Right lobe of liver (tissue), 4 donors: ENCODE results near the gene POLR2H.
A peak's percentile ranks its signal among the peaks of the same experiment; 100 is the strongest.

Source experiments
- POLR2A ChIP-seq: fragments of 450-650 bp; IDR thresholded peaks from one replicate; pipeline ENCODE4 v1.6.1; 2017; ENCODE audit warnings: antibody characterized with exemption, mild to moderate bottlenecking
- TF ChIP-seq, protein P1 (sequence below), 4 donors: fragments of 200-600 bp in 3 of 4; fragments of 450-650 bp in 1 of 4; IDR thresholded peaks; one replicate each; pipeline versions ENCODE4 v1.5.1 to v1.8.0; 2016 to 2022; ENCODE audit warnings: antibody characterized with exemption in 4 of 4, mild to moderate bottlenecking in 2 of 4
- donor health status: DM: no; HTN: no; CAD: no.
- donor health status: DM: no; HTN: no; CAD: no.
- donor health status: DM: no; HTN: yes; CAD: no.

DNA sequence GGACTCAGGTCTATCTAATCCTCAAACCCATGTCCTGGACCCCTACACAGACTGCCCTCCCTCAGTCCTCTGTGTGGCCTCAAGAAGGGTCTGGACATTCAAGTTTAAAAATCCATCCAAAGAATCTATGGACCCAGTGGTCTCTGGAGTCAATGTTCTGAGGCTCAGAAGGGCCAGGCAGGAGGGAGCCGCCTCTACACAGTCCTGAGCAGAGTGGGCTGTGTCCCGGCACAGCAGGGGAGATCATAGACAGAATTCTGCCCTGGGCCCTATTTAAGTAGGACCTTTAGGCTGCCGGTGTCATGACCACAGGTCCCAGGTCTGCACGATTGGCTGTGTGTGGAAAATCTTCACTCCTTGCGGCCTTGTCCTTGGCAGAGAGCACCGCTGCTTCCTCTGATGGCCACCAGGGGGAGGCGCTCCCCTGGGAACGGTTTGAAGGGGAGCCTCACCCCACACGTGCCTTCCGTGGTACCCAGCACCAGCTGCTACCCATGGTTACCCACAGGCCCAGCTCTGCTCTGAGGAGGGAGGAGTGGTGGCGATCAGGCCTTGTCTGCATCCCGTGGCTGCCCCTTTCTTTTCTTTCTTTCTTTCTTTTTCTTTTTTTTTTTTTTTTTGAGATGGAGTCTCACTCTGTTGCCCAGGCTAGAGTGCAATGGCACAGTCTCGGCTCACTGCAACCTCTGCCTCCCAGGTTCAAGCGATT lies 56.3 kb downstream of the POLR2H start:
- TF ChIP-seq, protein P1, sequence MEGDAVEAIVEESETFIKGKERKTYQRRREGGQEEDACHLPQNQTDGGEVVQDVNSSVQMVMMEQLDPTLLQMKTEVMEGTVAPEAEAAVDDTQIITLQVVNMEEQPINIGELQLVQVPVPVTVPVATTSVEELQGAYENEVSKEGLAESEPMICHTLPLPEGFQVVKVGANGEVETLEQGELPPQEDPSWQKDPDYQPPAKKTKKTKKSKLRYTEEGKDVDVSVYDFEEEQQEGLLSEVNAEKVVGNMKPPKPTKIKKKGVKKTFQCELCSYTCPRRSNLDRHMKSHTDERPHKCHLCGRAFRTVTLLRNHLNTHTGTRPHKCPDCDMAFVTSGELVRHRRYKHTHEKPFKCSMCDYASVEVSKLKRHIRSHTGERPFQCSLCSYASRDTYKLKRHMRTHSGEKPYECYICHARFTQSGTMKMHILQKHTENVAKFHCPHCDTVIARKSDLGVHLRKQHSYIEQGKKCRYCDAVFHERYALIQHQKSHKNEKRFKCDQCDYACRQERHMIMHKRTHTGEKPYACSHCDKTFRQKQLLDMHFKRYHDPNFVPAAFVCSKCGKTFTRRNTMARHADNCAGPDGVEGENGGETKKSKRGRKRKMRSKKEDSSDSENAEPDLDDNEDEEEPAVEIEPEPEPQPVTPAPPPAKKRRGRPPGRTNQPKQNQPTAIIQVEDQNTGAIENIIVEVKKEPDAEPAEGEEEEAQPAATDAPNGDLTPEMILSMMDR (IDR thresholded peaks at IDR 0.05) = peak; percentile 77 to 85 (median 77)
- TF ChIP-seq POLR2A = no peak
